ENCODE data around the gene ACSS1. TPM values are rescaled to one million over a fixed set of nuclear protein-coding genes. Genes with fewer than 3 reads are reported as not detected.

Gene ACSS1
- total and polyA plus RNA-seq, 2 of the 8 experiments (the other 6 are each of a cell fraction or from before 2014, with no cell fraction given) = 2.6 to 3.4 TPM

DNA sequence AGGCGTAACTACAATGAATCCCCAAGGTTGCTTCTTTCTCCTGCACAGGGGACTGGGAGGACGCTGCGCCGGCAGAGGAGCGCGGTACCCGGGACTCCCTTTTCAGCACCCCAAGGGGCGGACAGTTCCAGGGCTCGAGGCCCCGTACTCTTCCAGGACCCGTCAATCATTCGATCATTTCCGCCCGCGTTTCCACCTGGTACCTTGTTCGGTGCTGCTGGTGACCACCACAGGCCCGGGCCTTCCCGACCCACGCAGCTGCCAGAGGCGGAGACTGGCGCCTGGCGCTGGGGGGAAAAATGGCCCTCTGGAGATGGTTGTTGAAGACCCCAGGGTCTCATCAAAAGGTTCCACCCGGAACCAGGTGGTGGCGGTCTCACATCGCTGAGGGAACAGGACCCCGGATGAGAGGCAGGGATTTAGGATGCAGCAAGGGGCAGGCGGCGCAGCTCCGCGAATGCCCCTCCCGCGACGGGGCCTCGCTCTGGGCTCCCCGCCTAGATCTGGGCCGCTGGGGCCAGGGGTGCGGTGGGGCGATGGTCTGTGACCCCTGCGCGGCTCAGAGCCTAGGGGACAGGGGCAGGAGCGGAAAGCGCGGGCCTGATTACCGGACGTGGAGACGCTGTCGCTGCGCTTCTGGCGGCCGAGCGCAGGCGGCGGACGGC, 23.3 kb upstream of the ACSS1 start (continued):
- TF ChIP-seq EP300 (IDR thresholded peaks at IDR 0.05; ENCODE audit: borderline replicate concordance in 1 of 2, low read depth in 2 of 2, low read length in 2 of 2) (no peak), SP2 (IDR thresholded peaks at IDR 0.05; ENCODE audit: low read length) (no peak), CHD2 (IDR thresholded peaks at IDR 0.05; ENCODE audit: low read length) (no peak), ZNF274 (IDR thresholded peaks at IDR 0.05; ENCODE audit: borderline replicate concordance, extremely low read depth, low read length) (no peak), BCL11A (IDR thresholded peaks at IDR 0.05; ENCODE audit: low read depth in 2 of 2, low read length in 2 of 2) (no peak), CTBP2 (IDR thresholded peaks at IDR 0.05; ENCODE audit: borderline replicate concordance, insufficient read depth, insufficient read length, low read length) (no peak), BRCA1 (IDR thresholded peaks at IDR 0.05; ENCODE audit: low read depth, low read length) (no peak), NRF1 (IDR thresholded peaks at IDR 0.05; ENCODE audit: low read depth, low read length) (no peak), GTF2F1 (IDR thresholded peaks at IDR 0.05; ENCODE audit: borderline replicate concordance, low read depth, low read length) (no peak), TAF1 (IDR thresholded peaks at IDR 0.05; ENCODE audit: low read depth, low read length) (0 out of 2 replicates have a peak, but pooled peaks have one; percentile 7), EZH2 (IDR thresholded peaks at IDR 0.05; ENCODE audit: low read depth, low read length, severe bottlenecking) (peak; percentile 70), RBBP5 (IDR thresholded peaks at IDR 0.05; ENCODE audit: borderline replicate concordance, low read depth, low read length) (no peak), TAF7 (optimal IDR thresholded peaks at IDR 0.05; ENCODE audit: borderline replicate concordance, low read depth, low read length) (peak; percentile 51), POLR2AphosphoS5 (IDR thresholded peaks at IDR 0.05; ENCODE audit: low read depth, low read length) (no peak), HDAC2 (IDR thresholded peaks at IDR 0.05; ENCODE audit: borderline replicate concordance in 1 of 2, low read depth in 2 of 2, low read length in 2 of 2) (peak; percentile 34 to 78; a peak in 2 of 4 replicates), EGR1 (IDR thresholded peaks at IDR 0.05; ENCODE audit: borderline replicate concordance, low read depth, low read length) (no peak), PHF8 (conservative IDR thresholded peaks at IDR 0.05; ENCODE audit: low read depth, low read length) (no peak), MAFK (IDR thresholded peaks at IDR 0.05; ENCODE audit: low read depth, low read length) (no peak), SIX5 (IDR thresholded peaks at IDR 0.05; ENCODE audit: low read depth, low read length) (no peak), TCF12 (IDR thresholded peaks at IDR 0.05; ENCODE audit: low read depth, low read length) (no peak), CBX5 (IDR thresholded peaks at IDR 0.05; ENCODE audit: low read depth, low read length) (no peak)
- TF ChIP-seq, protein P1, sequence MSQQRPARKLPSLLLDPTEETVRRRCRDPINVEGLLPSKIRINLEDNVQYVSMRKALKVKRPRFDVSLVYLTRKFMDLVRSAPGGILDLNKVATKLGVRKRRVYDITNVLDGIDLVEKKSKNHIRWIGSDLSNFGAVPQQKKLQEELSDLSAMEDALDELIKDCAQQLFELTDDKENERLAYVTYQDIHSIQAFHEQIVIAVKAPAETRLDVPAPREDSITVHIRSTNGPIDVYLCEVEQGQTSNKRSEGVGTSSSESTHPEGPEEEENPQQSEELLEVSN (IDR thresholded peaks at IDR 0.05) = peak; percentile 11; the same call in 1 of the 2 replicates
- TF ChIP-seq, protein P2, sequence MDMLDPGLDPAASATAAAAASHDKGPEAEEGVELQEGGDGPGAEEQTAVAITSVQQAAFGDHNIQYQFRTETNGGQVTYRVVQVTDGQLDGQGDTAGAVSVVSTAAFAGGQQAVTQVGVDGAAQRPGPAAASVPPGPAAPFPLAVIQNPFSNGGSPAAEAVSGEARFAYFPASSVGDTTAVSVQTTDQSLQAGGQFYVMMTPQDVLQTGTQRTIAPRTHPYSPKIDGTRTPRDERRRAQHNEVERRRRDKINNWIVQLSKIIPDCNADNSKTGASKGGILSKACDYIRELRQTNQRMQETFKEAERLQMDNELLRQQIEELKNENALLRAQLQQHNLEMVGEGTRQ (IDR thresholded peaks at IDR 0.05; ENCODE audit: low read length) = no peak
